22Rv1 (cell line): Measurements from ENCODE around the gene RANGAP1.
A peak's percentile ranks its signal among the peaks of the same experiment; 100 is the strongest.

Experiments
- H3K27ac ChIP-seq: fragments of 450-650 bp; 2 replicates; pipeline ENCODE4 v1.5.1; 2017
- ZFX ChIP-seq: fragments of 450-650 bp; IDR thresholded peaks from 2 replicates; pipeline ENCODE4 v1.6.1; 2017; ENCODE audit warnings: antibody characterized with exemption, borderline replicate concordance
- TF ChIP-seq, protein P1 (sequence below): fragments of 450-650 bp; IDR thresholded peaks from 2 replicates; pipeline ENCODE4 v1.5.1; 2017; ENCODE audit warnings: mild to moderate bottlenecking

The RANGAP1 gene

GRCh38 chr22:41247703-41248102 is 38.3 kb downstream of the RANGAP1 start:
- no peak overlapping the region for H3K27ac ChIP-seq
- TF ChIP-seq ZFX: no peak
- TF ChIP-seq, protein P1, sequence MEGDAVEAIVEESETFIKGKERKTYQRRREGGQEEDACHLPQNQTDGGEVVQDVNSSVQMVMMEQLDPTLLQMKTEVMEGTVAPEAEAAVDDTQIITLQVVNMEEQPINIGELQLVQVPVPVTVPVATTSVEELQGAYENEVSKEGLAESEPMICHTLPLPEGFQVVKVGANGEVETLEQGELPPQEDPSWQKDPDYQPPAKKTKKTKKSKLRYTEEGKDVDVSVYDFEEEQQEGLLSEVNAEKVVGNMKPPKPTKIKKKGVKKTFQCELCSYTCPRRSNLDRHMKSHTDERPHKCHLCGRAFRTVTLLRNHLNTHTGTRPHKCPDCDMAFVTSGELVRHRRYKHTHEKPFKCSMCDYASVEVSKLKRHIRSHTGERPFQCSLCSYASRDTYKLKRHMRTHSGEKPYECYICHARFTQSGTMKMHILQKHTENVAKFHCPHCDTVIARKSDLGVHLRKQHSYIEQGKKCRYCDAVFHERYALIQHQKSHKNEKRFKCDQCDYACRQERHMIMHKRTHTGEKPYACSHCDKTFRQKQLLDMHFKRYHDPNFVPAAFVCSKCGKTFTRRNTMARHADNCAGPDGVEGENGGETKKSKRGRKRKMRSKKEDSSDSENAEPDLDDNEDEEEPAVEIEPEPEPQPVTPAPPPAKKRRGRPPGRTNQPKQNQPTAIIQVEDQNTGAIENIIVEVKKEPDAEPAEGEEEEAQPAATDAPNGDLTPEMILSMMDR: no peak

GRCh38 chr22:41245917-41246499 is 40.0 kb downstream of the RANGAP1 start:
- H3K27ac ChIP-seq: 0 out of 2 replicates have a peak overlapping the region, but pooled peaks have one; percentile 4
- TF ChIP-seq, protein P1: peak; percentile 31; the same call in 1 of the 2 replicates
- no peak for TF ChIP-seq ZFX

- TF ChIP-seq, protein P1: no peak
- no peak for TF ChIP-seq ZFX
- no peak overlapping the region for H3K27ac ChIP-seq
These were observed 42.6 kb downstream of the RANGAP1 start for GRCh38 chr22:41243361-41243760.

GRCh38 chr22:41242396-41243117 is 43.4 kb downstream of the RANGAP1 start:
- TF ChIP-seq ZFX: no peak
- TF ChIP-seq, protein P1: no peak
- 0 out of 2 replicates have a peak overlapping the region, but pooled peaks have one; percentile 1 for H3K27ac ChIP-seq

GRCh38 chr22:41241133-41241676 is 44.8 kb downstream of the RANGAP1 start:
- H3K27ac ChIP-seq: no peak overlapping the region
- TF ChIP-seq ZFX: no peak
- TF ChIP-seq, protein P1: no peak

DNA sequence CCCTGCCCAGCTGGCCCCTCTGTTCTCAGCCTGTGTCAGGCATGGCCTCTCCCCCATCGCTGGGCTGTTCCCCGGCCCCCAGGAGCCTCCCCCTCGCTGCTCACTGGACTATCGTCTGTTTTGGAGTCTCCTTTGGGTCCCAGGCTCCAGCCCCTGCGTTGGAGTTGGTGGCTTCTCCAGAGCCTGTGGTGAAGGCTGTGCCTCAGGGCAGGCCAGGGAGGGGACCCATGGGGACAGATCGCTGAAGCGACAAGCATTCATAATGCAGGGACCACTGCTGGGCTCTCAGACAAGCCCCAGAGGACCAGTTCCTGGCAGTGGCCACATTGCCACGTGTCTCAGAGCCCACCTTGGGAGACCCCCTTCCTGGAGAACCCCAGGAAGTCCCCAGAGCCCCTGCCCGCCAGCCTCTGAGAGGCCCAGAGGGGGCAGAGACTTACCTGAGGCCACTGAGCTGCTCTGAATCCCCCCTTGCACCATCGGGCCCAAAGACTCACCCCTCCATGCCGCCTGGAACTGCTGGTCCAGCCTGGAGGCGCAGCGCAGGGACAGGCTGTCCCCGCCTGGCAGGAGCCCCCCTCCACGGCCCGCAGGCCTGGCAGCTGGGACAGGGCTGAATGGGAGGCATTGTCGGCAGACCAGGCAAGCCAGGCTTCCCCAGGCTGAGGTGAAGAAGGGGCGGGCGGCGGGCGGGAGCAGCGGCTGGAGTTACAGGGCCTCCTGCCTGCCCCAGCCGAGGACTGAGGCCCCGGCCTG is 45.4 kb downstream of the RANGAP1 start, which contains the start of gene CHADL:
CHADL (minus strand) TSS at position 555 of the 756 bp plus-strand sequence; CDS start at position 505, 50 bp downstream.
- TF ChIP-seq ZFX: no peak
- TF ChIP-seq, protein P1: no peak
- peak within 1 kb of the TSS; percentile 13; the same call in 1 of the 2 replicates for H3K27ac ChIP-seq
